SK-N-SH (cell line): ENCODE results near the gene SHC3. TPM values are rescaled to one million over a fixed set of nuclear protein-coding genes. Genes with fewer than 3 reads are reported as not detected.

Source experiments
- CTCF ChIA-PET: fragments of 300-600, 350-600 bp; formaldehyde crosslinking; extraction: SDS; loops from one replicate; lab custom pipeline; 2021; lab: Yijun Ruan, JAX
- POLR2A ChIA-PET: fragments of 350-600 bp; sonication (Branson Sonifier 250); formaldehyde crosslinking; extraction: SDS; loops from one replicate; lab custom pipeline; 2020; ENCODE audit warnings: antibody characterized with exemption, inconsistent platforms; lab: Yijun Ruan, JAX
- DNase-seq: peaks from one replicate; pipeline ENCODE4 v3.0.0; 2012
- H2AFZ ChIP-seq: fragments of 200-600 bp; sonication (generic); 2 replicates; pipeline ENCODE4 v1.8.1; 2016; ENCODE audit warnings: antibody characterized with exemption, mild to moderate bottlenecking, low read depth
- H3F3A ChIP-seq: fragments of 200-600 bp; sonication (generic); replicated peaks from 2 replicates; pipeline ENCODE3; 2016; ENCODE audit warnings: antibody characterized with exemption, mild to moderate bottlenecking; ENCODE audit not compliant: insufficient read depth
- H3K27ac ChIP-seq, 2 experiments: fragments of 200-500 bp in 1 of 2; fragments of 200-600 bp in 1 of 2; sonication (Bioruptor generic) in 1 of 2; sonication (generic), shearing (Covaris generic) in 1 of 2; 2 replicates each; pipeline versions ENCODE4 v1.5.1 to v1.6.1; 2014 to 2016; ENCODE audit warnings: low read depth in 2 of 2, inconsistent platforms in 1 of 2, low read length in 1 of 2, mild to moderate bottlenecking in 1 of 2, mixed read lengths in 1 of 2
- H3K27me3 ChIP-seq: fragments of 200-600 bp; sonication (generic), shearing (Covaris generic); 2 replicates; pipeline ENCODE4 v1.6.1; 2016; ENCODE audit warnings: mixed run types; ENCODE audit not compliant: insufficient read depth
- H3K36me3 ChIP-seq, 2 experiments: fragments of 200-500 bp in 1 of 2; fragments of 200-600 bp in 1 of 2; sonication (Bioruptor generic) in 1 of 2; sonication (generic) in 1 of 2; replicated peaks in 1 of 2; 2 replicates each; pipeline versions ENCODE3 to v1.5.1; 2014 to 2016; ENCODE audit warnings: low read length in 1 of 2, mild to moderate bottlenecking in 1 of 2; ENCODE audit not compliant: insufficient read depth in 2 of 2, control insufficient read depth in 1 of 2
- H3K4me1 ChIP-seq, 2 experiments: fragments of 200-500 bp in 1 of 2; fragments of 200-600 bp in 1 of 2; sonication (Bioruptor generic) in 1 of 2; sonication (generic), shearing (Covaris generic) in 1 of 2; 2 replicates each; pipeline versions ENCODE4 v1.5.1 to v1.6.1; 2014 to 2016; ENCODE audit warnings: low read depth in 1 of 2, low read length in 1 of 2, mixed run types in 1 of 2; ENCODE audit not compliant: insufficient read depth in 2 of 2, control insufficient read depth in 1 of 2
- H3K4me2 ChIP-seq: fragments of 200-600 bp; sonication (generic), shearing (Covaris generic); 2 replicates; pipeline ENCODE4 v1.6.1; 2017; ENCODE audit warnings: mixed run types
- H3K4me3 ChIP-seq, 2 experiments: fragments of 200-500 bp in 1 of 2; fragments of 200-600 bp in 1 of 2; sonication (Bioruptor generic) in 1 of 2; sonication (generic), shearing (Covaris generic) in 1 of 2; 2 replicates each; pipeline versions ENCODE4 v1.5.1 to v1.8.1; 2014 to 2016; ENCODE audit warnings: low read depth in 2 of 2, inconsistent platforms in 1 of 2, low read length in 1 of 2, mild to moderate bottlenecking in 1 of 2, mixed read lengths in 1 of 2, moderate library complexity in 1 of 2
- H3K79me2 ChIP-seq: fragments of 200-600 bp; sonication (generic); 2 replicates; pipeline ENCODE4 v1.8.1; 2017; ENCODE audit warnings: mild to moderate bottlenecking; ENCODE audit not compliant: insufficient read depth
- H3K9ac ChIP-seq: fragments of 200-600 bp; sonication (generic); 2 replicates; pipeline ENCODE4 v1.6.1; 2017; ENCODE audit warnings: mixed run types
- H3K9me2 ChIP-seq: fragments of 200-600 bp; sonication (generic); 2 replicates; pipeline ENCODE4 v1.6.1; 2017; ENCODE audit warnings: mixed run types
- H3K9me3 ChIP-seq: fragments of 200-600 bp; sonication (generic); 2 replicates; pipeline ENCODE4 v1.6.1; 2017; ENCODE audit warnings: mixed run types, mild to moderate bottlenecking, moderate library complexity
- H4K20me1 ChIP-seq: fragments of 200-600 bp; sonication (generic); 2 replicates; pipeline ENCODE4 v1.6.1; 2017; ENCODE audit warnings: mild to moderate bottlenecking, mixed run types; ENCODE audit not compliant: insufficient read depth
- EP300 ChIP-seq, 2 experiments: IDR thresholded peaks; 2 replicates each; pipeline versions ENCODE4 v1.4.0 to v1.6.1; 2012; ENCODE audit warnings: borderline replicate concordance in 1 of 2, low read depth in 1 of 2, low read length in 1 of 2
- FOXM1 ChIP-seq: IDR thresholded peaks from 2 replicates; pipeline ENCODE4 v1.4.0; 2012; ENCODE audit warnings: low read depth, mild to moderate bottlenecking
- GATA2 ChIP-seq: sonication (generic); formaldehyde crosslinking; IDR thresholded peaks from 2 replicates; pipeline ENCODE4 v1.5.0; 2020; ENCODE audit warnings: mild to moderate bottlenecking, missing genetic modification reagents
- MAX ChIP-seq: IDR thresholded peaks from 2 replicates; pipeline ENCODE4 v1.4.0; 2012; ENCODE audit warnings: low read depth
- MEF2A ChIP-seq: IDR thresholded peaks from 2 replicates; pipeline ENCODE4 v1.4.0; 2012; ENCODE audit warnings: low read depth, borderline replicate concordance
- MXI1 ChIP-seq: IDR thresholded peaks from 2 replicates; pipeline ENCODE4 v1.6.1; 2012; ENCODE audit warnings: mild to moderate bottlenecking, low read depth, low read length, improper control_type of control experiment
- RAD21 ChIP-seq: IDR thresholded peaks from 2 replicates; pipeline ENCODE4 v1.6.1; 2012; ENCODE audit warnings: mild to moderate bottlenecking, low read length
- RCOR1 ChIP-seq: fragments of 150-350 bp; IDR thresholded peaks from 2 replicates; pipeline ENCODE4 v1.6.1; 2017; ENCODE audit warnings: antibody characterized with exemption, low read length
- REST ChIP-seq: IDR thresholded peaks from 2 replicates; pipeline ENCODE4 v1.6.1; 2012; ENCODE audit warnings: mild to moderate bottlenecking, low read depth, low read length, moderate library complexity
- RXRA ChIP-seq: IDR thresholded peaks from 2 replicates; pipeline ENCODE4 v1.4.0; 2012; ENCODE audit warnings: low read depth, mild to moderate bottlenecking, borderline replicate concordance
- SMC3 ChIP-seq: IDR thresholded peaks from 2 replicates; pipeline ENCODE4 v1.6.1; 2012; ENCODE audit warnings: low read depth, low read length, improper control_type of control experiment
- TAF1 ChIP-seq: IDR thresholded peaks from 2 replicates; pipeline ENCODE4 v1.6.1; 2012; ENCODE audit warnings: low read depth, mild to moderate bottlenecking, low read length, moderate library complexity, borderline replicate concordance
- TCF12 ChIP-seq: IDR thresholded peaks from 2 replicates; pipeline ENCODE4 v1.4.0; 2012
- TEAD4 ChIP-seq: IDR thresholded peaks from 2 replicates; pipeline ENCODE4 v1.4.0; 2012; ENCODE audit warnings: mild to moderate bottlenecking, borderline replicate concordance; ENCODE audit not compliant: insufficient read depth
- USF2 ChIP-seq: fragments of 150-350 bp; IDR thresholded peaks from 2 replicates; pipeline ENCODE4 v1.6.1; 2017; ENCODE audit warnings: antibody characterized with exemption, low read length, low read depth, borderline replicate concordance
- YY1 ChIP-seq: IDR thresholded peaks from 2 replicates; pipeline ENCODE4 v1.4.0; 2012; ENCODE audit warnings: low read depth, mild to moderate bottlenecking
- WGBS: methylation state at CpG from one replicate; pipeline ENCODE4 v1.1.6; 2017; ENCODE audit warnings: low lambda C conversion rate; 5-methylcytosine and 5-hydroxymethylcytosine counted together
- polyA plus RNA-seq, 3 experiments: library from polyadenylated mRNA; depleted of rRNA; stranded (reverse); fragments of >200 nt; gene quantifications; 2 replicates each; pipeline ENCODE4 v1.2.3, GENCODE V29; 2012

The SHC3 gene
- polyA plus RNA-seq, 1 of the 3 experiments (the other 2 are of a cell fraction) = 3.2 TPM

GRCh38 chr9:89114741-89115140 lies 63.9 kb downstream of the SHC3 start:
- 81% methylated on average over 4 of the region's 4 CpGs for WGBS
- ChIA-PET CTCF (no interaction called here), POLR2A (no interaction called here)
- Histone ChIP-seq H3K4me2 (no peak overlapping the region), H3K79me2 (peaks cover 83% of the 10 kb centered on the region), H3K9me3 (peaks cover 6% of the 10 kb centered on the region; the same call in 1 of the 2 replicates), H2AFZ (no peak overlapping the region), H3K4me3 (no peak overlapping the region), H3K27ac (no peak overlapping the region), H4K20me1 (peaks cover 5% of the 10 kb centered on the region; the same call in 1 of the 2 replicates), H3K27me3 (no peaks in the 10 kb centered on the region), H3K9me2 (no peaks in the 10 kb centered on the region), H3K4me1 (no peaks in the 10 kb centered on the region), H3K36me3 (peaks cover 0 to 21% of the 10 kb centered on the region in 2 experiments), H3F3A (no peaks in the 10 kb centered on the region), H3K9ac (no peak overlapping the region)
- DNase-seq = no peak
- TF ChIP-seq RCOR1 (no peak), MXI1 (no peak), FOXM1 (no peak), USF2 (no peak), RXRA (no peak), SMC3 (no peak), TEAD4 (no peak), TAF1 (no peak), TCF12 (no peak), MAX (no peak), GATA2 (no peak), EP300 (IDR thresholded peaks at IDR 0.05; ENCODE audit: borderline replicate concordance in 1 of 2, low read depth in 1 of 2, low read length in 1 of 2) (no peak), MEF2A (no peak), REST (no peak), YY1 (no peak), RAD21 (no peak)
